NCI-H82 treated with DMSO at 0.1 percent for 48 hours (cell line): ENCODE data around the gene B9D1.

Source experiments
- DNase-seq: peaks from one replicate; lab custom pipeline; 2025; ENCODE audit not compliant: unreplicated experiment; lab: John Stamatoyannopoulos, UW

Gene B9D1

GRCh38 chr17:19362277-19363113 is at the start of gene B9D1:
B9D1 (minus strand) TSS chr17:19362723; CDS start chr17:19362569, 154 bp downstream.
- peak; percentile 76 for DNase-seq

- DNase-seq: peak; percentile 47
These were observed 49.1 kb upstream of the B9D1 start for GRCh38 chr17:19411631-19412030.

- DNase-seq: no peak
These were observed 48.5 kb upstream of the B9D1 start, which contains the start of gene RNF112 for GRCh38 chr17:19410875-19411620. RNF112 (plus strand) TSS chr17:19411232; CDS start chr17:19411409, 177 bp downstream.

- DNase-seq: no peak
These were observed 47.6 kb upstream of the B9D1 start for GRCh38 chr17:19410091-19410490.

- no peak for DNase-seq
These were observed 47.0 kb upstream of the B9D1 start for GRCh38 chr17:19409509-19409908.

- no peak for DNase-seq
These were observed 46.5 kb upstream of the B9D1 start for GRCh38 chr17:19409066-19409465.

- DNase-seq: no peak
These were observed 45.8 kb upstream of the B9D1 start for GRCh38 chr17:19408346-19408710.

- DNase-seq: no peak
These were observed 45.2 kb upstream of the B9D1 start for GRCh38 chr17:19407601-19408345.

- no peak for DNase-seq
These were observed 42.6 kb upstream of the B9D1 start for GRCh38 chr17:19405114-19405513.

GRCh38 chr17:19404264-19404663 is 41.7 kb upstream of the B9D1 start:
- DNase-seq: no peak

GRCh38 chr17:19403021-19403420 is 40.5 kb upstream of the B9D1 start:
- no peak for DNase-seq

GRCh38 chr17:19402171-19402570 is 39.6 kb upstream of the B9D1 start:
- DNase-seq: no peak

- no peak for DNase-seq
These were observed 38.9 kb upstream of the B9D1 start for GRCh38 chr17:19401321-19402010.

- DNase-seq: no peak
These were observed 37.4 kb upstream of the B9D1 start for GRCh38 chr17:19399750-19400450.

- DNase-seq: no peak
These were observed 36.0 kb upstream of the B9D1 start for GRCh38 chr17:19398301-19399181.

- no peak for DNase-seq
These were observed 35.1 kb upstream of the B9D1 start for GRCh38 chr17:19397556-19398041.

- no peak for DNase-seq
These were observed 29.8 kb upstream of the B9D1 start for GRCh38 chr17:19392303-19392702.

GRCh38 chr17:19391432-19391831 is 28.9 kb upstream of the B9D1 start:
- no peak for DNase-seq

- DNase-seq: no peak
These were observed 28.4 kb upstream of the B9D1 start for GRCh38 chr17:19390951-19391350.
